Adrenal gland (tissue), 5 donors: ENCODE results near the gene BABAM2.

Experiments
- POLR2A ChIP-seq, 2 donors: fragments of 450-650 bp; IDR thresholded peaks; one replicate each; pipeline ENCODE4 v1.6.1; 2017; ENCODE audit warnings: antibody characterized with exemption in 2 of 2, mild to moderate bottlenecking in 2 of 2, moderate library complexity in 1 of 2
- TF ChIP-seq, protein P1 (sequence below), 6 experiments: fragments of 450-650 bp in 4 of 6; fragments of 200-600 bp in 2 of 6; sonication (generic) in 1 of 6; IDR thresholded peaks; 1 replicate in 5 of 6; 2 replicates in 1 of 6; pipeline versions ENCODE4 v1.5.1 to v1.8.0; 2016 to 2021; ENCODE audit warnings: antibody characterized with exemption in 6 of 6, mild to moderate bottlenecking in 2 of 6, moderate library complexity in 1 of 6
- donor health status: DM: no; HTN: no; CAD: no.

DNA sequence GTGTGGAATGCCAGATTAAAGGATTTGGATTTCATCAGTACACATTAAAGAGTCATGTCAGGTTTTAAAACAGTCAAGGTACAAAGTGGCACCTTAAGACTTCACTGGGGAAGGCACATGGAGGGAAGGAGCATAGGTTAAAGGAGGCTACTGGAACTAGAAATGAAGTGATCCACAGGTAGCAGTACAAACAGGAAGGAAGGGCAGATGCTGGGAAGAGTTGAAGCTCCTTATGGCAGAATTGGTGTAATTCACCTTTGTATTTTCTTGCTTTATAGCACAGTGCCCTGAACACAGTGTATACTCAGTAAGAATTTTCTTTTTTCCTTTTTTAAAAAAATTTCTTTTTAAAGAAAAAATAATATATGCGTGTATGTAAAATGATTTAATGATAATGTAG is 177.1 kb downstream of the BABAM2 start:
- TF ChIP-seq, protein P1, sequence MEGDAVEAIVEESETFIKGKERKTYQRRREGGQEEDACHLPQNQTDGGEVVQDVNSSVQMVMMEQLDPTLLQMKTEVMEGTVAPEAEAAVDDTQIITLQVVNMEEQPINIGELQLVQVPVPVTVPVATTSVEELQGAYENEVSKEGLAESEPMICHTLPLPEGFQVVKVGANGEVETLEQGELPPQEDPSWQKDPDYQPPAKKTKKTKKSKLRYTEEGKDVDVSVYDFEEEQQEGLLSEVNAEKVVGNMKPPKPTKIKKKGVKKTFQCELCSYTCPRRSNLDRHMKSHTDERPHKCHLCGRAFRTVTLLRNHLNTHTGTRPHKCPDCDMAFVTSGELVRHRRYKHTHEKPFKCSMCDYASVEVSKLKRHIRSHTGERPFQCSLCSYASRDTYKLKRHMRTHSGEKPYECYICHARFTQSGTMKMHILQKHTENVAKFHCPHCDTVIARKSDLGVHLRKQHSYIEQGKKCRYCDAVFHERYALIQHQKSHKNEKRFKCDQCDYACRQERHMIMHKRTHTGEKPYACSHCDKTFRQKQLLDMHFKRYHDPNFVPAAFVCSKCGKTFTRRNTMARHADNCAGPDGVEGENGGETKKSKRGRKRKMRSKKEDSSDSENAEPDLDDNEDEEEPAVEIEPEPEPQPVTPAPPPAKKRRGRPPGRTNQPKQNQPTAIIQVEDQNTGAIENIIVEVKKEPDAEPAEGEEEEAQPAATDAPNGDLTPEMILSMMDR (IDR thresholded peaks at IDR 0.05) = no peak
- TF ChIP-seq POLR2A (IDR thresholded peaks at IDR 0.05) = no peak
